Upper lobe of right lung (tissue), 1 donor: ENCODE measurements around the gene EIF4EBP2. TPM values are rescaled to one million over a fixed set of nuclear protein-coding genes. Genes with fewer than 3 reads are reported as not detected.

Experiments used
- ATAC-seq: fragments of 200-7000 bp; cut with Tn5 transposase; one replicate; pipeline ENCODE4 v1.9.1; 2020; ENCODE audit warnings: mild to moderate bottlenecking, moderate library complexity
- DNase-seq: peaks from one replicate; pipeline ENCODE4 v3.0.0-alpha.2; 2020
- H3K27ac ChIP-seq: fragments of 200-600 bp; one replicate; pipeline ENCODE4 v1.8.0; 2022
- H3K27me3 ChIP-seq: fragments of 200-600 bp; one replicate; pipeline ENCODE4 v1.8.0; 2022; ENCODE audit warnings: mild to moderate bottlenecking
- H3K36me3 ChIP-seq: fragments of 200-600 bp; one replicate; pipeline ENCODE4 v1.8.0; 2022
- H3K4me1 ChIP-seq: fragments of 200-600 bp; one replicate; pipeline ENCODE4 v1.8.0; 2022
- H3K4me3 ChIP-seq: fragments of 200-600 bp; one replicate; pipeline ENCODE4 v1.8.0; 2022; ENCODE audit warnings: mild to moderate bottlenecking
- H3K9me3 ChIP-seq: fragments of 200-600 bp; one replicate; pipeline ENCODE4 v1.8.0; 2022
- intact Hi-C: fragments of 100-400 bp; cut with DNase I; formaldehyde crosslinking; loops from one replicate; pipeline ENCODE4 v1.11.0; 2022
- total RNA-seq: library from RNA; stranded (reverse); fragmentation: NEBNext Ultra II Directional; extraction: Animal tissue kit (Norgen Biotek cat#: 25700); gene quantifications from one replicate; pipeline ENCODE4 v1.2.1, GENCODE V29; 2021
- TF ChIP-seq, protein P1 (sequence below): fragments of 200-600 bp; IDR thresholded peaks from one replicate; pipeline ENCODE4 v1.8.0; 2022; ENCODE audit warnings: antibody characterized with exemption
- donor health status: DM: no; HTN: yes; CAD: no; lungs with severe emphysema.

Gene EIF4EBP2
- total RNA-seq, 1 donor from 2014 or later: 79.3 TPM

GRCh38 chr10:70435241-70436085 is 31.5 kb downstream of the EIF4EBP2 start:
- Histone ChIP-seq H3K9me3 (no peaks in the 10 kb centered on the region), H3K27me3 (peaks cover 10% of the 10 kb centered on the region), H3K27ac (no peak overlapping the region), H3K4me3 (no peak overlapping the region), H3K4me1 (peaks cover 29% of the 10 kb centered on the region), H3K36me3 (no peaks in the 10 kb centered on the region)
- no peak for ATAC-seq
- no peak for DNase-seq
- intact Hi-C loops: no loop called here
- TF ChIP-seq, protein P1, sequence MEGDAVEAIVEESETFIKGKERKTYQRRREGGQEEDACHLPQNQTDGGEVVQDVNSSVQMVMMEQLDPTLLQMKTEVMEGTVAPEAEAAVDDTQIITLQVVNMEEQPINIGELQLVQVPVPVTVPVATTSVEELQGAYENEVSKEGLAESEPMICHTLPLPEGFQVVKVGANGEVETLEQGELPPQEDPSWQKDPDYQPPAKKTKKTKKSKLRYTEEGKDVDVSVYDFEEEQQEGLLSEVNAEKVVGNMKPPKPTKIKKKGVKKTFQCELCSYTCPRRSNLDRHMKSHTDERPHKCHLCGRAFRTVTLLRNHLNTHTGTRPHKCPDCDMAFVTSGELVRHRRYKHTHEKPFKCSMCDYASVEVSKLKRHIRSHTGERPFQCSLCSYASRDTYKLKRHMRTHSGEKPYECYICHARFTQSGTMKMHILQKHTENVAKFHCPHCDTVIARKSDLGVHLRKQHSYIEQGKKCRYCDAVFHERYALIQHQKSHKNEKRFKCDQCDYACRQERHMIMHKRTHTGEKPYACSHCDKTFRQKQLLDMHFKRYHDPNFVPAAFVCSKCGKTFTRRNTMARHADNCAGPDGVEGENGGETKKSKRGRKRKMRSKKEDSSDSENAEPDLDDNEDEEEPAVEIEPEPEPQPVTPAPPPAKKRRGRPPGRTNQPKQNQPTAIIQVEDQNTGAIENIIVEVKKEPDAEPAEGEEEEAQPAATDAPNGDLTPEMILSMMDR: no peak

- Histone ChIP-seq H3K4me3 (no peak overlapping the region), H3K9me3 (no peaks in the 10 kb centered on the region), H3K27me3 (peaks cover 31% of the 10 kb centered on the region), H3K4me1 (peaks cover 19% of the 10 kb centered on the region), H3K27ac (no peak overlapping the region), H3K36me3 (no peaks in the 10 kb centered on the region)
- DNase-seq (no peak), ATAC-seq (no peak)
- TF ChIP-seq, protein P1: no peak
- intact Hi-C loops: no loop called here
Observed at GRCh38 chr10:70437721-70438120, 33.8 kb downstream of the EIF4EBP2 start.

DNA sequence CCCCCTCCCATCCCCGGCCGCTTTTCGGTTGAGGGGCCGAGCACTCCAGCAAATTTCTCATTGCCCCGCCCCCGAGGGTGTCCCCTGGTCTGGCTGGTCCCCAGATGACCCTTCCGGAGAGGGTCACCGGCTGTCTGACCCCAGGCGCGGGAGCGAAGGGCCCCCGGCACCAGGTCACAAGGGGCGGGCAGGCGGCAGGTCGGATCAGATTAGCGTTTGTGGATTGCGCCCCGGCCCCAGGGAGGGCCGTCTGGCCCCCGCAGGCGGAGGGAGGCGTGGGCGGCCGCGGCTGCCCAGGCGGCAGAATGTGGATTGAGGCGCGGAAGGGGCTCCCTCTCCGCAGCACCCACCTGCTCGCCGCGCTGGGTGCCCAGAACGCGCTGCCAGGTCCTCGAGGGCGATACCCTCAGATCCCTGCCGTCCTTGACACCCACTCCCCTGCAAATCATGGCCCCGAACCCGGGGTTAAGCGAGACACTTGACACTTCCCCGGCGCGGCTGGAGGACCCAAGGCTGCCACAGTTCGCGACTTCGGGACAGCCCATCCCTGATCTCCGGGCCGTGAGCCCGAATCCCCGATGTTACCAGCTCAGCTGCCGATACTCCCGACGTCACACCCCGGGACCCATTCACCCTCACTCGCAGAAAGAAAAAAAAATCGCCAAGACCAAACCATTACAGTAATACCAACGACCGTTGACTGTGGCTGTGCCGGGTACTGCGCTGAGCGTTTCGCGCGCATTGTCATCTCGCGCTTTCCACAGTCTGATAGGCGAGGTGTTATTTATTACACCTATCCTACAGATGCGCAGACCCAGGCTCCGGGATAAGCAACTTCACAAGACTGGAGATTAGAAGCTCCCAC is 36.6 kb downstream of the EIF4EBP2 start:
- no peaks in the 10 kb centered on the region for H3K36me3 ChIP-seq
- peaks cover 19% of the 10 kb centered on the region for H3K4me1 ChIP-seq
- H3K9me3 ChIP-seq: no peaks in the 10 kb centered on the region
- TF ChIP-seq, protein P1: no peak
- H3K27ac ChIP-seq: no peak overlapping the region
- DNase-seq: no peak
- peak; percentile 4 for ATAC-seq
- peak overlapping the region; percentile 23 for H3K4me3 ChIP-seq
- intact Hi-C loops: no loop called here
- peaks cover 40% of the 10 kb centered on the region for H3K27me3 ChIP-seq

DNA sequence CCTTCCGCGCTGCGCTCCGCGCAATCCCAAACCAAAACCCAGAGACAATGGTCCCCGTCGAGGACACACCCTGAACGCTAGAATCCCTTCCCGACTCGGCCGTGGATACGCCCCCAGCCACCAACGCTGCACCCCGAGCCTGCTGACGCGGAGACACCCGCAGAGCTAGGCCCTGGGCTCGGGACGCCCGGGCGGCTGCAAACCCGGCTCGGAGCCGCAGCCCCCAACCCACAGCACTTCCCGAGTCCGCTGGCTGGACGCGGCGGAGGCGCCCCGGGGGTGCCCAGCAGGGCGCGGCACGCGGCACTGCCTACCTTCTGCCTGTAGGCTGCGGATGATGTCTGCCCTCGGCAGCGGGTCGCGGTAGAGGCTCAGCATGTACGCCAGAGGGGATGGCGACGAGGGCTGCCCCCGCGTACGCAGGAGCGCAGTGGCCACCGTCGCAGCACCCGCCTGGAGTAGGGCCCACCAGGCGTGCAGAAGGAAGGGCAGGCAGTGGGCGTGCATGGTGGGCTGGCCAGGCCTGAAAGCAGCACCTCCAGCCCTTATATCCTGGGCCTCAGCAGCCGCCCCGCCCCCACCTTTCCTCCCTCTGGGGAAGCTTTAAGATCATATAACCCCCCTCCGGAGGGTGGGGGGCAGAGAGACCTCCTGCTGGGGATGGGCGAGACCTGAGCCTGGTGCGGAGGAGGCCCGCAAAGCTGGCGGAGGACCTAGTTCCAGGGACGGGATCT is 37.4 kb downstream of the EIF4EBP2 start, which contains the start of gene NODAL:
Gene NODAL (minus strand): TSS at position 521 of the 734 bp plus-strand sequence. CDS start 14 bp downstream, at position 507.
- H3K36me3 ChIP-seq: no peaks in the 10 kb centered on the region
- intact Hi-C loops: no loop called here
- H3K4me1 ChIP-seq: peaks cover 23% of the 10 kb centered on the region
- ATAC-seq (peak; percentile 28), DNase-seq (peak; percentile 55)
- H3K4me3 ChIP-seq: peak within 1 kb of the TSS; percentile 23
- no peaks in the 10 kb centered on the region for H3K9me3 ChIP-seq
- no peak within 1 kb of the TSS for H3K27ac ChIP-seq
- TF ChIP-seq, protein P1: no peak
- H3K27me3 ChIP-seq: peaks cover 40% of the 10 kb centered on the region

- intact Hi-C loops: no loop called here
Observed at GRCh38 chr10:70441895-70442309, 38.0 kb downstream of the EIF4EBP2 start.

More at GRCh38 chr10:70441895-70442309, 38.0 kb downstream of the EIF4EBP2 start:
- H3K4me1 ChIP-seq: peaks cover 23% of the 10 kb centered on the region
- H3K4me3 ChIP-seq: no peak overlapping the region
- ATAC-seq: no peak
- peak; percentile 57 for DNase-seq
- TF ChIP-seq, protein P1: no peak
- H3K9me3 ChIP-seq: no peaks in the 10 kb centered on the region
- no peak overlapping the region for H3K27ac ChIP-seq
- H3K36me3 ChIP-seq: no peaks in the 10 kb centered on the region
- peaks cover 40% of the 10 kb centered on the region for H3K27me3 ChIP-seq
